IMR-90 (cell line): ENCODE measurements around the gene STAC. TPM values are rescaled to one million over a fixed set of nuclear protein-coding genes. Genes with fewer than 3 reads are reported as not detected.

Source experiments
- ATAC-seq: fragments of 200-7000 bp; cut with Tn5 transposase; 2 replicates; pipeline ENCODE4 v1.9.1; 2020; ENCODE audit warnings: low read depth, mild to moderate bottlenecking, moderate library complexity
- BruUV-seq: library from RNA; stranded (reverse); fragments of 400-500 nt; replicated peaks from 2 replicates; lab custom pipeline; 2021; lab: Mats Ljungman, UMichigan
- CTCF ChIA-PET: fragments of 300-600 bp; formaldehyde crosslinking; extraction: SDS; loops from one replicate; lab custom pipeline; 2021; ENCODE audit warnings: antibody characterized with exemption; lab: Yijun Ruan, JAX
- POLR2A ChIA-PET: fragments of 300-600 bp; sonication (Branson Sonifier 250); formaldehyde crosslinking; loops from one replicate; lab custom pipeline; 2022; ENCODE audit warnings: antibody characterized with exemption; ENCODE audit not compliant: unreplicated experiment; lab: Charles Lee
- DNase-seq: peaks from one replicate; pipeline ENCODE4 v3.0.0; 2013
- H2AFZ ChIP-seq: replicated peaks from 2 replicates; pipeline ENCODE3; 2013; ENCODE audit warnings: low read length, mild to moderate bottlenecking; ENCODE audit not compliant: poor library complexity
- H2AK5ac ChIP-seq: 2 replicates; pipeline ENCODE4 v1.6.1; 2013; ENCODE audit warnings: low read depth, low read length, inconsistent platforms
- H2AK9ac ChIP-seq: replicated peaks from 2 replicates; pipeline ENCODE3; 2013; ENCODE audit warnings: mild to moderate bottlenecking, low read depth, low read length, moderate library complexity; ENCODE audit not compliant: poor library complexity
- H2BK120ac ChIP-seq: 2 replicates; pipeline ENCODE4 v1.6.1; 2013; ENCODE audit warnings: low read depth, low read length, inconsistent platforms
- H2BK15ac ChIP-seq: 3 replicates; pipeline ENCODE4 v1.6.1; 2013; ENCODE audit warnings: low read depth, low read length, inconsistent platforms
- H2BK20ac ChIP-seq: 2 replicates; pipeline ENCODE4 v1.6.1; 2013; ENCODE audit warnings: low read depth, mild to moderate bottlenecking, inconsistent platforms, low read length, moderate library complexity
- H2BK5ac ChIP-seq: 2 replicates; pipeline ENCODE4 v1.6.1; 2013; ENCODE audit warnings: mild to moderate bottlenecking, low read depth, low read length, inconsistent platforms; ENCODE audit not compliant: poor library complexity, severe bottlenecking
- H3K14ac ChIP-seq: replicated peaks from 2 replicates; pipeline ENCODE4 v1.6.1; 2013; ENCODE audit warnings: low read depth, low read length, inconsistent platforms
- H3K18ac ChIP-seq: 2 replicates; pipeline ENCODE4 v1.6.1; 2013; ENCODE audit warnings: low read depth, low read length, control low read depth
- H3K23ac ChIP-seq: 2 replicates; pipeline ENCODE4 v1.6.1; 2013; ENCODE audit warnings: low read depth, low read length, inconsistent platforms
- H3K27ac ChIP-seq: 2 replicates; pipeline ENCODE4 v1.5.1; 2013; ENCODE audit warnings: mild to moderate bottlenecking, control low read depth, low read length; ENCODE audit not compliant: insufficient read depth
- H3K27me3 ChIP-seq: 2 replicates; pipeline ENCODE4 v1.6.1; 2013; ENCODE audit warnings: low read length; ENCODE audit not compliant: control insufficient read depth, insufficient read depth
- H3K36me3 ChIP-seq: 2 replicates; pipeline ENCODE4 v1.6.1; 2013; ENCODE audit warnings: low read length, mixed read lengths; ENCODE audit not compliant: control insufficient read depth, insufficient read depth
- H3K4ac ChIP-seq: 2 replicates; pipeline ENCODE4 v1.6.1; 2013; ENCODE audit warnings: low read depth, low read length, inconsistent platforms
- H3K4me1 ChIP-seq: 2 replicates; pipeline ENCODE4 v1.6.1; 2013; ENCODE audit warnings: low read length, mixed read lengths; ENCODE audit not compliant: control insufficient read depth, insufficient read depth
- H3K4me2 ChIP-seq: 2 replicates; pipeline ENCODE4 v1.6.1; 2013; ENCODE audit warnings: low read depth, mild to moderate bottlenecking, control low read depth, low read length, moderate library complexity
- H3K4me3 ChIP-seq: 2 replicates; pipeline ENCODE4 v1.5.1; 2013; ENCODE audit warnings: low read depth, mild to moderate bottlenecking, control low read depth, low read length, moderate library complexity; ENCODE audit not compliant: insufficient read depth
- H3K56ac ChIP-seq: 2 replicates; pipeline ENCODE4 v1.6.1; 2013; ENCODE audit warnings: low read length, inconsistent platforms; ENCODE audit not compliant: insufficient read depth; ENCODE audit errors: extremely low read depth
- H3K79me1 ChIP-seq, 2 experiments: 2 replicates each; pipeline ENCODE4 v1.6.1; 2013; ENCODE audit warnings: low read length in 2 of 2, inconsistent platforms in 1 of 2, low read depth in 1 of 2
- H3K9ac ChIP-seq: 2 replicates; pipeline ENCODE4 v1.6.1; 2013; ENCODE audit warnings: low read depth, low read length, control low read depth
- H3K9me1 ChIP-seq: 2 replicates; pipeline ENCODE4 v1.6.1; 2013; ENCODE audit warnings: low read length, inconsistent platforms; ENCODE audit not compliant: insufficient read depth
- H3K9me3 ChIP-seq: 2 replicates; pipeline ENCODE4 v1.6.1; 2013; ENCODE audit warnings: low read length; ENCODE audit not compliant: control insufficient read depth, insufficient read depth
- H4K20me1 ChIP-seq: 2 replicates; pipeline ENCODE4 v1.6.1; 2013; ENCODE audit warnings: low read length, inconsistent platforms; ENCODE audit not compliant: insufficient read depth
- H4K5ac ChIP-seq: 2 replicates; pipeline ENCODE4 v1.6.1; 2013; ENCODE audit warnings: mild to moderate bottlenecking, low read depth, low read length, control low read depth
- H4K8ac ChIP-seq, 2 experiments: 2 replicates each; pipeline ENCODE4 v1.6.1; 2013; ENCODE audit warnings: low read depth in 2 of 2, low read length in 2 of 2, control low read depth in 1 of 2, inconsistent platforms in 1 of 2
- H4K91ac ChIP-seq: 2 replicates; pipeline ENCODE4 v1.6.1; 2013; ENCODE audit warnings: low read depth, low read length, inconsistent platforms; ENCODE audit not compliant: insufficient read depth
- BHLHE40 ChIP-seq: fragments of 150-350 bp; IDR thresholded peaks from 2 replicates; pipeline ENCODE4 v1.6.1; 2016; ENCODE audit warnings: mild to moderate bottlenecking, low read depth, low read length
- CHD1 ChIP-seq: IDR thresholded peaks from 2 replicates; pipeline ENCODE4 v1.6.1; 2012; ENCODE audit warnings: low read depth, low read length, improper control_type of control experiment
- CTCF ChIP-seq: conservative IDR thresholded peaks from 2 replicates; pipeline ENCODE4 v1.5.1; 2012; ENCODE audit warnings: mild to moderate bottlenecking, low read depth, low read length, improper control_type of control experiment
- ELK1 ChIP-seq: fragments of 150-350 bp; IDR thresholded peaks from 2 replicates; pipeline ENCODE4 v1.6.1; 2016; ENCODE audit warnings: low read depth, mild to moderate bottlenecking, low read length, moderate library complexity, borderline replicate concordance
- FOS ChIP-seq: fragments of 150-350 bp; IDR thresholded peaks from 2 replicates; pipeline ENCODE4 v1.6.1; 2016; ENCODE audit warnings: low read depth, low read length
- MAFK ChIP-seq: IDR thresholded peaks from 2 replicates; pipeline ENCODE4 v1.6.1; 2012; ENCODE audit warnings: low read depth, low read length, improper control_type of control experiment
- MAZ ChIP-seq: IDR thresholded peaks from 2 replicates; pipeline ENCODE4 v1.6.1; 2012; ENCODE audit warnings: low read depth, mild to moderate bottlenecking, low read length, improper control_type of control experiment, moderate library complexity, borderline replicate concordance
- MXI1 ChIP-seq: IDR thresholded peaks from 2 replicates; pipeline ENCODE4 v1.6.1; 2012; ENCODE audit warnings: low read depth, mild to moderate bottlenecking, low read length, moderate library complexity, borderline replicate concordance
- NFE2L2 ChIP-seq: fragments of 150-350 bp; IDR thresholded peaks from 2 replicates; pipeline ENCODE4 v1.6.1; 2016; ENCODE audit warnings: low read depth, mild to moderate bottlenecking, low read length
- POLR2A ChIP-seq: IDR thresholded peaks from 2 replicates; pipeline ENCODE4 v1.6.1; 2012; ENCODE audit warnings: mild to moderate bottlenecking, low read depth, low read length
- RAD21 ChIP-seq: IDR thresholded peaks from 2 replicates; pipeline ENCODE4 v1.6.1; 2012; ENCODE audit warnings: low read length, improper control_type of control experiment
- RCOR1 ChIP-seq: IDR thresholded peaks from 2 replicates; pipeline ENCODE4 v1.6.1; 2012; ENCODE audit warnings: mild to moderate bottlenecking, low read length, improper control_type of control experiment; ENCODE audit not compliant: insufficient replicate concordance
- RFX5 ChIP-seq: IDR thresholded peaks from 2 replicates; pipeline ENCODE4 v1.8.0; 2012; ENCODE audit warnings: low read depth, mild to moderate bottlenecking, low read length, moderate library complexity
- SMC3 ChIP-seq: fragments of 150-350 bp; IDR thresholded peaks from 2 replicates; pipeline ENCODE4 v1.6.1; 2016; ENCODE audit warnings: low read depth, mild to moderate bottlenecking, antibody characterized with exemption, low read length, moderate library complexity
- USF2 ChIP-seq: fragments of 150-350 bp; IDR thresholded peaks from 2 replicates; pipeline ENCODE4 v1.6.1; 2017; ENCODE audit warnings: mild to moderate bottlenecking, antibody characterized with exemption, low read length, low read depth
- WGBS, 2 experiments: methylation state at CpG; one replicate each; pipeline versions ENCODE4 v1.1.5 to v1.1.7; 2013; ENCODE audit warnings: missing lambda C conversion rate in 2 of 2; ENCODE audit not compliant: insufficient read length in 1 of 2; ENCODE audit errors: extremely low coverage in 2 of 2; 5-methylcytosine and 5-hydroxymethylcytosine counted together
- dilution Hi-C: fragments of 300-500 bp; cut with HindIII; formaldehyde crosslinking; loops from one replicate; pipeline ENCODE4 v1.14.3; 2018; ENCODE audit warnings: low sequenced_read_pairs; ENCODE audit not compliant: unreplicated experiment
- in situ Hi-C: fragments of 300-500 bp; cut with MboI; formaldehyde crosslinking; loops from 3 replicates; pipeline ENCODE4 v1.14.3; 2019; ENCODE audit warnings: low sequenced_read_pairs, inconsistent platforms, mixed read lengths
- intact Hi-C: fragments of 100-400 bp; cut with micrococcal nuclease; formaldehyde crosslinking; loops from 2 replicates; pipeline ENCODE4 v1.10.0; 2022
- polyA plus RNA-seq, 3 experiments: library from polyadenylated mRNA; depleted of rRNA; stranded (reverse); fragments of >200 nt; gene quantifications; 2 replicates each; pipeline ENCODE4 v1.2.3, GENCODE V29; 2012; ENCODE audit warnings: low replicate concordance in 1 of 3
- total RNA-seq: library from RNA; depleted of rRNA; stranded (reverse); fragments of >200 nt; gene quantifications from 2 replicates; pipeline ENCODE4 v1.2.3, GENCODE V29; 2012

Gene STAC
- total and polyA plus RNA-seq, 2 of the 4 experiments (the other 2 are of a cell fraction) = 0.19 to 0.36 TPM

GRCh38 chr3:36456784-36457183 is 76.5 kb downstream of the STAC start:
- H3K56ac ChIP-seq = no peak overlapping the region
- WGBS, 2 experiments = no CpG with 5 or more reads among the region's 4 CpGs

More at GRCh38 chr3:36456784-36457183, 76.5 kb downstream of the STAC start:
- no peak overlapping the region for H2BK120ac ChIP-seq
- TF ChIP-seq MAFK (no peak), FOS (no peak), ELK1 (no peak), POLR2A (no peak), RAD21 (no peak), RFX5 (no peak), USF2 (no peak), CHD1 (no peak), CTCF (no peak), MXI1 (no peak), RCOR1 (no peak), NFE2L2 (no peak), SMC3 (no peak), BHLHE40 (no peak), MAZ (no peak)
- H2AK5ac ChIP-seq = no peak overlapping the region
- H3K9ac ChIP-seq = no peak overlapping the region
- ChIA-PET CTCF (no interaction called here), POLR2A (no interaction called here)
- no peak overlapping the region for H3K4me3 ChIP-seq
- no peak overlapping the region for H4K5ac ChIP-seq
- no peak overlapping the region for H3K14ac ChIP-seq
- no peaks in the 10 kb centered on the region for H3K4me1 ChIP-seq
- no peaks in the 10 kb centered on the region for H4K20me1 ChIP-seq
- H3K27me3 ChIP-seq = no peaks in the 10 kb centered on the region
- H3K4ac ChIP-seq = no peak overlapping the region
- H3K36me3 ChIP-seq = no peaks in the 10 kb centered on the region
- H2AFZ ChIP-seq = no peak overlapping the region
- no peak overlapping the region for H4K91ac ChIP-seq
- no peak overlapping the region for H4K8ac ChIP-seq
- H2BK20ac ChIP-seq = no peak overlapping the region
- ATAC-seq (no peak), DNase-seq (no peak)
- H2BK5ac ChIP-seq = no peak overlapping the region
- in situ Hi-C loops (no loop called here), intact Hi-C loops (no loop called here), dilution Hi-C loops (no loop called here)
- no peaks in the 10 kb centered on the region for H3K9me1 ChIP-seq
- H3K23ac ChIP-seq = no peak overlapping the region
- H3K27ac ChIP-seq = no peak overlapping the region
- H2BK15ac ChIP-seq = no peak overlapping the region
- H3K79me1 ChIP-seq = no peaks in the 10 kb centered on the region
- no peak overlapping the region for H2AK9ac ChIP-seq
- BruUV-seq = no TSS peak
- no peak overlapping the region for H3K4me2 ChIP-seq
- 0 out of 2 replicates have a peak, but pooled peaks cover 1% of the 10 kb centered on the region for H3K9me3 ChIP-seq
- H3K18ac ChIP-seq = no peak overlapping the region
